ENCODE measurements around the gene EHD2.
"Not testable (repeated sequence)": the region's sequence is repeated elsewhere in the genome, so short reads cannot be mapped to it uniquely, and the experiment has no call there.

The EHD2 gene

DNA sequence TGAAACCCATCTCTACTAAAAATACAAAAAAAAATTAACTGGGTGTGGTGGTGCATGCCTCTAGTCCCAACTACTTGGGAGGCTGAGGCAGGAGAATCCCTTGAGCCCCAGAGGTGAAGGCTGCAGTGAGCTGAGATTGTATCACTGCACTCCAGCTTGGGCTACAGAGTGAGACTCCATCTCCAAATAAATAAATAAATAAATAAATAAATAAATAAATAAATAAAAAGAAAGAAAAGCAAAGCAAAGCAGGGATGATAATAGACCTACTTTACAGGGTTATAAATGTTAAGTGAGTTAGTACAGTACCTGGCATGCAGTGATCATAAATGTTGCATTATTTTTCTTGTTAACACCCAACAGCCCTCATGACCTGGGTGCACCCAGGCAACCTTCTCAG is 1.6 kb downstream of the EHD2 start:
- not testable (repeated sequence) for DNase-seq (ENCODE audit: low read depth)

DNA sequence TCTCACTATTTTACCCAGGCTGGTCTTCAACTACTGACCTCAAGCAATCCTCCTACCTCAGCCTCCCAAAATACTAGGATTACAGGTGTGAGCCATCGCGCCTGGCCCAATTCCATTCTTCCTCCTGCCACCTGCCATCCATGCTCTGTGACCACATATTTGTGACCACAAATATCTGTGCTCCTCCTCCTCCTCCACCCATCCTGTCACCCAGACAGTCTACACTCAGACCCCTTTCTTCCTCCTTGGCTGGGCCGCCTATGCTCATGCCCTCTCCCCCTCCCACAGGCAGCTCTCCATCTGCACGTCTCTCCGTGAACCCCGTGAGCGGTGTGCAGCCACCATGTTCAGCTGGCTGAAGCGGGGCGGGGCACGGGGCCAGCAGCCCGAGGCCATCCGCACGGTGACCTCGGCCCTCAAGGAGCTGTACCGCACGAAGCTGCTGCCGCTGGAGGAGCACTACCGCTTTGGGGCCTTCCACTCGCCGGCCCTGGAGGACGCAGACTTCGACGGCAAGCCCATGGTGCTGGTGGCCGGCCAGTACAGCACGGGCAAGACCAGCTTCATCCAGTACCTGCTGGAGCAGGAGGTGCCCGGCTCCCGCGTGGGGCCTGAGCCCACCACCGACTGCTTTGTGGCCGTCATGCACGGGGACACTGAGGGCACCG is 3.2 kb downstream of the EHD2 start:
- no peak for DNase-seq (ENCODE audit: low read depth)

DNA sequence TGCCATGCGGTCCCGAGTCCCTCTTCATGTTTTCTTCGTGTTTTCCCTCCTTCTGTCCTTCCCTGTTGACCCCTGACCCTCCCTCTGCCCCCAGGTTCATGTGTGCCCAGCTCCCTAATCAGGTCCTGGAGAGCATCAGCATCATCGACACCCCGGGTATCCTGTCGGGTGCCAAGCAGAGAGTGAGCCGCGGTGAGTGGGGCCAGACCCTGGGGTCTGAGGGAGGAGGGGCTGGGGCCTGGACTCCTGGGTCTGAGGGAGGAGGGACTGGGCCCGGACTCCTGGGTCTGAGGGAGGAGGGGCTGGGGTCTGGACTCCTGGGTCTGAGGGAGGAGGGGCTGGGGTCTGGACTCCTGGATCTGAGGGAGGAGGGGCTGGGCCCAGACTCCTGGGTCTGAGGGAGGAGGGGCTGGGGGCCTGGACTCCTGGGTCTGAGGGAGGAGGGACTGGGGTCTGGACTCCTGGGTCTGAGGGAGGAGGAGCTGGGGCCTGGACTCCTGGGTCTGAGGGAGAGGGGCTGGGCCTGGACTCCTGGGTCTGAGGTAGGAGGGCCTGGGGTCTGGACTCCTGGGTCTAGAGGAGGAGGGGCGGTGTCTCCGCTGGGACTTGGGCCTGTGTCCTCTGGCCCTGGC is 5.3 kb downstream of the EHD2 start:
- not testable (repeated sequence) for DNase-seq (ENCODE audit: low read depth)

DNA sequence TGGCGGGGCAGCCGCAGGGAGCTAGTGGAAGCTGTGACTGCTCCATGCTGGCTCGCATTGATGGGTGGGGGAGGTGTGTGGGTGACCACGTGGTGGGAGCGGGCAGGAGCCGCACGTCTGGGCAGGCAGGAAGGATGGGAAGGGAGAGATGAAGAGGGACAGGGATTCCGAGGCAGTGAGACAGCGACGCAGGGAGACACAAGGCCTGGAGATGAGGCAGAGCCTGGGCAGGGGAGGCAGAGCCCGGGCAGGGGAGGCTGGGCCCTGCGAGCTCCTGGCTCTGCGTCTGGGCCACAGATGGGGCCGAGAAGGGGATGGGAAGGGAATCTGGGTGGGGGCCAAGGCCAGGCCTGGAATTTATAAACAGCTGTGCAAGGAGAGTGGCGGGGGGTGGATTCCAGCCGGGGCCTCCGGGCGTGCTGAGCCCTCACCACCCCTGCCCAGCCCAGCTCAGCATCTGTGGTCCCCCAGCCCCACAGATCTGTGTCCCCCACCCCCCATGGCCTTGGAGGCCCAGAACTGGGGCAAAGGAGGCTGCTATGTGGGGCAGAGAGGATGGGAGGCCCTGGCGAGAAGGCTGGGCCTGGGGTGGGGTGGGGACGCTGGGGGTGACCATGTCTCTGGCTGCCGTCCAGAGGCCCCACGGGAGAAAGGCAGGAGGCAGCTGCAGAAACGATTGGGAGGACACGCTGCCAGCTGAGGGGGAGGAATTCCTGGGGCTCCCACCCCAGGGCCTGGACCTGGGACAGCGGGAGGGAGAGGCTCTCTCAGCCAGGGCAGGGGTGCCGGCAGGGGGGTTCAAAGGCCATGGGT is 6.0 kb downstream of the EHD2 start:
- DNase-seq (ENCODE audit: low read depth), result peak; percentile 95

DNA sequence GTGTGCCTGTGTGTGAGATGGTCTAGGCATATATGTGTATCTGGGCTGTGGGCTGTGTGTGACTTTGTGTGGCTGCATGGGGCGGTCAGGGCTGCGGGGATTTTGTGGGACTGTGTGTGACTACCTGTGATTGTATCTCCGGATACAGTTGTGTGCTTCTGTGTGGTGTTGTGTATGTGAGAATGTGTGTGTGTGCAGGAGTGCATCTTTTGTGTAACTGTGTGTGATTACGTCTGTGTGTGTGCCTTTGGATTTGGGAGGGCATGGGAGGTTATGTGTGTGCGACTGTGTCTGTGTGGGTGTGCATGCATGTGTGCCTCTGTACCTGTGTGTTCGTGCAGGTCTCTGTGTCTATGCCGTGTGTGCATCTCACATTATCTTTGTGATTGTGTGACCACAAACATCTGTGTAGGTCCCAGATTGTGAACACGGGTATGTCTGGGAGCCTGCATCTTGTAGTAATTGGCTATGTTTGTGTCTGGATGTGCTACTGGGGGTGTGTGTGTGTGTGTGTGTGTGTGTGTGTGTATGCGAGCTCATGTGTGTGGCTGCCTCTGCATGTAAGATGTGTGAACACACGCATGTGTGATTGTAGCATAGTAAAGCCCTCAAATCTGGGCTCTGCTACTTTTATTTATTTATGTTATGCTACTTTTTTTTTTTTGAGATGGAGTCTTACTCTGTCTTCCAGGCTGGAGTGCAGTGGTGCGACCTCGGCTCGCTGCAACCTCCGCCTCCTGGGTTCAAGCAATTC is 7.6 kb downstream of the EHD2 start:
- DNase-seq (ENCODE audit: low read depth), result peak; percentile 26

DNA sequence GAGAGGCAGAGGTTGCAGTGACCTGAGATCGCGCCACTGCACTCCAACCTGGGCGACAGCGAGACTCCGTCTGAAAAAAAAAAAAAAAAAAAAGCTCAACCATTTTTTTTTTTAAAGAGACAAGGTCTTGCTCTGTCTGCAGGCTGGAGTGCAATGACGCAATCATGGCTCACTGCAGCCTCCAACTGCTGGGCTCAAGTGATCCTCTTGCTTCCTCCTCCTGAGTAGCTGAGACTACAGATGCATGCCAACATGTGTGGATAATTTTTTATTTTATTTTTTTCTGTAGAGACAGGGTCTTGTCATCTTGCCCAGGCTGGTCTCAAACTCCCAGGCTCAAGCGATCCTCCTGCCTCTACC is 10.3 kb downstream of the EHD2 start:
- DNase-seq (ENCODE audit: low read depth), result peak; percentile 93

DNA sequence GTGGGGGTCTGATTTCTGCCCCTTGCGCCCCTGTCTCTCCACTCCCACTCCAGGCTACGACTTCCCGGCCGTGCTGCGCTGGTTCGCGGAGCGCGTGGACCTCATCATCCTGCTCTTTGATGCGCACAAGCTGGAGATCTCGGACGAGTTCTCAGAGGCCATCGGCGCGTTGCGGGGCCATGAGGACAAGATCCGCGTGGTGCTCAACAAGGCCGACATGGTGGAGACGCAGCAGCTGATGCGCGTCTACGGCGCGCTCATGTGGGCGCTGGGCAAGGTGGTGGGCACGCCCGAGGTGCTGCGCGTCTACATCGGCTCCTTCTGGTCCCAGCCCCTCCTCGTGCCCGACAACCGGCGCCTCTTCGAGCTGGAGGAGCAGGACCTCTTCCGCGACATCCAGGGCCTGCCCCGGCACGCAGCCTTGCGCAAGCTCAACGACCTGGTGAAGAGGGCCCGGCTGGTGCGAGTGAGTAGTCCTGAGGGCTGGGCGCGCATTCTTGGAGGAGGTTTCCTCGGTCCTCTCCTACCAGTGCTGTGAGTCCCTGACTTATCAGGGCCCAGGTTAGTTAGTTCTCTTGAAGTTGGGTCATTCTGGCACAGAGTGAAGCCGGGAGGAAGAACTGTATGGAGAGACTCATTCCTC is 12.7 kb downstream of the EHD2 start:
- no peak for DNase-seq (ENCODE audit: low read depth)

DNA sequence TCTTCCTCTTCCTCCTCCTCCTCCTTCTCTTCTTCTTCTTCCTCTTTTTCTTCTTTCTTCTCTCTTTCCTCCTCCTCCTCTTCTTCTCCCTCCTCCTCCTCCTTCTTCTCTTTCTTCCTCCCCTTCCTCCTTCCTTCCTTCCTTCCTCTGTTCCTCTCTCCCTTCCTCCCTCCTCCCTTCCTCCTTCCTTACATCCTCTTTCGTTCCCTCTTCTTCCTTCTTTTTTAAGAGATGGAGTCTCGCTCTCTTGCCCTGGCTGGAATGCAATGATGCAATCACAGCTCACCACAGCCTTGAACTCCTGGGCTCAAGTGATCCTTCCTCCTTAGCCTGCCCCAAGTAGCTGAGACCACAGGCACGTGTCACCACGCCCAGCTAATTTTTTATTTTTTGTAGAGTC is 13.2 kb downstream of the EHD2 start:
- DNase-seq (ENCODE audit: low read depth), result peak; percentile 80

DNA sequence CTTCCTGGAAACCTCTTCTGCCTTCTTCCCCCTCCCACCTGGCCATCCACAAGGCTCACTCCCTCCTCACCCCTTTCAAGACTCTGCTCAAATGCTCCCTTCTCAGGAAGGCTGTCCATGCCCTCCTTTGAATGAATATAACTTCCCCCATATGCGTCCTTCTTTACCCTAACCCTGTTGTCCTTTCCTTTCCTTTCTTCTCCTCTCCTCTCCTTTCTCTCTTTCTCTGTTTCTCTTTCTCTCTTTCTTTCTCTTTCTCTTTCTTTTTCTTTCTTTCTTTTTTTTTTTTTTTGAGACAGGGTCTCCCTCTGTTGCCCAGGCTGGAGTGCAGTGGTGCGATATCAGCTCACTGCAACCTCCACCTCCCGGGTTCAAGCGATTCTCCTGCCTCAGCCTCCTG is 15.1 kb downstream of the EHD2 start:
- DNase-seq (ENCODE audit: low read depth), result not testable (repeated sequence)

DNA sequence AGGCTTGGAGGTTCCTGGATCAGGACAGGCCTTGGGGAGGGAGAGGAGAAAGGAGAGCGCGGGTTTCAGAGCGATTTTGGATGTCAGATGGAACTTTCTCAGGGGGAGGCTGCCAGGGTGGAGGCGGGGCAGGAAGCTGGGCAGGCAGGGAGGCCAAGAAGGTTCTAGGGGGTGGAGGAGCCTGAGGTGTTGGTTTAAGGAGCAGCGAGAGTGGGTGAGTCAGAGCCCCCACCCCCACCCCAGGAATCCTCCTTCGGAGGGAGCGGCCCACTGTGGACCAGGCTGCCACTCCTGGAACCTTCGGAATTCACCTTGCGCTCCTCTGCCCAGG is 16.2 kb downstream of the EHD2 start:
- peak; percentile 86 for DNase-seq (ENCODE audit: low read depth)

DNA sequence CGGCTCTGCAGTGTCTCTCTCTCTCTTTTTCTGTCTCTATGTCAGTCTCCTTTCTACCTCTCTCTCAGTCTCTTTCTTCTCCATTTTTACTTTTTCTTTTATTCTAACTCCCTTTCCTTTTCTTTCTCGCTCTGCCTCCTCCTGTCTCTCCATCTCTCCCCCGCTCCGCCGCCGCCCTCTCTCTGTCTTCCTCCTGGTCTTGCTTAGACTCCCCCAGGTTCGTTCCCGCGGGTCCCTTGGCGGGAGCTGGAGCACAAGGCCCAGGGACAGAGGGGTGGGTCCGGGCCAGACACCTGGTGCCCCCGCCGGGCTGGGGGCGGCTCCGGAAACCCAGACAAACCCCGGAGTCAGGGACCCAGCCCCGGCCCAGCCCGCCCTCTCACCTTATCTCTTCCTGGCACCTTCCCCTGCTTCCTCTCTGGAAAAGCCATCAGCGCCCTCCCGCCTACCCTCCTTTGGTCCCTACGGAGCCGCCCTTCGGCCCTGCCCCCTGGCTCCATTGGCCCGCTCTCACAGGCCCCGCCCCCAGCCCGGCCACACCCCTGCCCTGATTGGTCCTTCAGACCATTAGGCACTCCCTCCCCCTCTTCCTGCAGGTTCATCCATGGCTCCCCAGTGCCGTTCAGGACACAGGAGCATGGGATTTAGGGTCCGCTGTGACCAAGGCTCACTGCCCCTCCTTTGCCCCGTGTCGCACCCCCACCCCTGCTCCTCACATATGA is 16.7 kb downstream of the EHD2 start:
- DNase-seq (ENCODE audit: low read depth), result no peak

DNA sequence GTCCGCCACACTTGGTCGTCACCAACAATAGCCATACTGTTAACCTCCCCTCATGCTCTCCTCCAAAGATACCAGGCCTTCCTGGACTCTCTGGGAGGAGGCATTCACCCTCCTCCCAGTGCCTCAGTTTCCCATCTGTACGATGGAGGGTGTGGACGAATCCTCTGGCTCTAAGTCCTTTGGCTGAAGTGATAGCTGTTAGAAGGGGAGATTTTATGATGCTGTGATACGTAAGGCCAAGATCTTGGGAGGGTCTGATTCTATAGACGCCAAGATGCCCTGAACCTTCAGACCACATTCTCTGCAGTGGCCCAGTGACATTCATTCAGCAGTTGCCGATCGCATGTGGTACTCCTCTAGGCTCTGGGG is 17.3 kb downstream of the EHD2 start:
- no peak for DNase-seq (ENCODE audit: low read depth)

DNA sequence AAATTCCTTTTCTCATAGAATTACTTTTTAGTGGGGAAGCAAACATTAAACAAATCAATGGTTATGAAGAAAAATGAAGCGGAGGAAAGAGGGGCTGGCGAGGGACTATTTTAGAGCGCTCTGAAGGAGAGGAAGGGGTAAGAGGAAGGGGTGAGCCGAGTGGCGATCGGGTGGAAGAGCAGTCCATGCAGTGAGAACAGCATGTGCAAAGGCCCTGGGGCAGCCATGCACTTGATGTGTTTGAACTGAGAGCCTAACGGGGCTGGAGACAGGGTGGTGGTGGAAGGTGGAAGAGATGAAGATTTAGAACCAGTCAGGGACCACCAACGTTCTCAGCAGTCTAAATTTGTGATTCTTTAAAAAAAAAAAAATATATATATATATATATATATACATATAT is 17.7 kb downstream of the EHD2 start:
- DNase-seq (ENCODE audit: low read depth), result no peak

DNA sequence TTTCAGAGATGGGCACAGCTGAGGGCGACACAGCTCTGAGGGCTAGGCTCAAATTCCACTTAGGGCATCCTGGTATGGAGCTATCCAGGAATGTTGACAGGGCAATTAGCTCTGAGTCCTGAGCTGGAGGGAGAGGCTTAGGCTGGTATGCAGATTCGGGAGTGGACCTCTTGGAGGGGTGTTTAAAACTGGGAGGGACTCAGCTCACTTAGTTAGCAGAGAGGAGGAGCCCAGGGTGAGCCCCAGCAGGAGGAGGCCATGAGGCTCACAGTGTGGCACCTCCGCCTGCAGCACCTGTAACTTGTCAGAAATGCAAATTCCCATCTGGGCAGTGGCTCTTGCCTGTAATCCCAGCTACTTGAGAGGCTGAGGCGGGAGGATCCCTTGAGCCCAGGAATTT is 21.9 kb downstream of the EHD2 start:
- DNase-seq (ENCODE audit: low read depth), result no peak

DNA sequence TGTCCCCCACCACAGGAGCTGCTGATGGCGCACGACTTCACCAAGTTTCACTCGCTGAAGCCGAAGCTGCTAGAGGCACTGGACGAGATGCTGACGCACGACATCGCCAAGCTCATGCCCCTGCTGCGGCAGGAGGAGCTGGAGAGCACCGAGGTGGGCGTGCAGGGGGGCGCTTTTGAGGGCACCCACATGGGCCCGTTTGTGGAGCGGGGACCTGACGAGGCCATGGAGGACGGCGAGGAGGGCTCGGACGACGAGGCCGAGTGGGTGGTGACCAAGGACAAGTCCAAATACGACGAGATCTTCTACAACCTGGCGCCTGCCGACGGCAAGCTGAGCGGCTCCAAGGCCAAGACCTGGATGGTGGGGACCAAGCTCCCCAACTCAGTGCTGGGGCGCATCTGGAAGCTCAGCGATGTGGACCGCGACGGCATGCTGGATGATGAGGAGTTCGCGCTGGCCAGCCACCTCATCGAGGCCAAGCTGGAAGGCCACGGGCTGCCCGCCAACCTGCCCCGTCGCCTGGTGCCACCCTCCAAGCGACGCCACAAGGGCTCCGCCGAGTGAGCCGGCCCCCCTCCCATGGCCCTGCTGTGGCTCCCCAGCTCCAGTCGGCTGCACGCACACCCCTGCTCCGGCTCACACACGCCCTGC is 27.8 kb downstream of the EHD2 start:
- DNase-seq (ENCODE audit: low read depth), result no peak

DNA sequence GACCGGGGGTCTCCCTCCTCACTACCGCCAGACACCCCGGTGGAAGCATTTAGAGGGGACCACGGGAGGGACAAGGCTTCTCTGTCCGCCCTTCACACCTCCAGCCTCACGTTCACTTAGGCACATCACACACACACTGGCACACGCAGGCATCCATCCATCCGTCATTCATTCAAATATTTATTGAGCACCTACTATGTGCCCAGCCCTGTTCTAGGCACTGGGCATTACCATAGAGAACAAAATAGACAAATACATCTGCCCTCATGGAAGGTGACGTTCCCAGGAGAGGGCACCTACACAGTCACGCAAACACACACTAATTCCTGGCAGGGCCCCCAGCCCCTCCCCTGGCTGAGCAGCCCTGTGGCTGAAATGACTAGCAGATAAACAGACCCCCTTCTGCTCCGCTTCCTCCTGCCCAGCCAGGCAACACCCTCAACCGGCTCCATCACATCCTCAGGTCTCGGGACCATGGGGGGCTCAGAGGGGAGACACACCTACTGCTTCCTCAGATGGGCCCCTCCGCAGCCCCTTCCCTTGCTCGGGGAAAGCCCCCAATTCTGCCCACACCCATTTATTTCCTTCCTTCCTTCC is 28.4 kb downstream of the EHD2 start:
- DNase-seq (ENCODE audit: low read depth), result no peak

DNA sequence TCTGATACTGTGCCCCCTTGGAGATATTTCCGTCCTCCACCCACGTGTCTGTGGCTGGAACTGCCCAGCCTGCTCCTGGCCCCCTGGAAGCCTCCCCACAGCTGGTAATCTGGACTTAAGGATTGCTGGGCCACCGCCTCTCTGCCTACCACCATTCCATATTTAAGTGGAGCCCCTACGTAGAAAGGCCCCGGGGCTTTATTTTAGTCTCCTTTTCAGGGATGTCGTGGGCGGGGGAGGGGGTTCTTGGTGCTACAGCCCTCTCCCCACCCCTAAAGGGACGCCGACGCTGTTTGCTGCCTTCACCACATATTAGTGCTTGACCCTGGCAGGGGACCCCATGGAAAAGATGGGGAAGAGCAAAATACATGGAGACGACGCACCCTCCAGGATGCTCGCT is 29.4 kb downstream of the EHD2 start:
- no peak for DNase-seq (ENCODE audit: low read depth)

DNA sequence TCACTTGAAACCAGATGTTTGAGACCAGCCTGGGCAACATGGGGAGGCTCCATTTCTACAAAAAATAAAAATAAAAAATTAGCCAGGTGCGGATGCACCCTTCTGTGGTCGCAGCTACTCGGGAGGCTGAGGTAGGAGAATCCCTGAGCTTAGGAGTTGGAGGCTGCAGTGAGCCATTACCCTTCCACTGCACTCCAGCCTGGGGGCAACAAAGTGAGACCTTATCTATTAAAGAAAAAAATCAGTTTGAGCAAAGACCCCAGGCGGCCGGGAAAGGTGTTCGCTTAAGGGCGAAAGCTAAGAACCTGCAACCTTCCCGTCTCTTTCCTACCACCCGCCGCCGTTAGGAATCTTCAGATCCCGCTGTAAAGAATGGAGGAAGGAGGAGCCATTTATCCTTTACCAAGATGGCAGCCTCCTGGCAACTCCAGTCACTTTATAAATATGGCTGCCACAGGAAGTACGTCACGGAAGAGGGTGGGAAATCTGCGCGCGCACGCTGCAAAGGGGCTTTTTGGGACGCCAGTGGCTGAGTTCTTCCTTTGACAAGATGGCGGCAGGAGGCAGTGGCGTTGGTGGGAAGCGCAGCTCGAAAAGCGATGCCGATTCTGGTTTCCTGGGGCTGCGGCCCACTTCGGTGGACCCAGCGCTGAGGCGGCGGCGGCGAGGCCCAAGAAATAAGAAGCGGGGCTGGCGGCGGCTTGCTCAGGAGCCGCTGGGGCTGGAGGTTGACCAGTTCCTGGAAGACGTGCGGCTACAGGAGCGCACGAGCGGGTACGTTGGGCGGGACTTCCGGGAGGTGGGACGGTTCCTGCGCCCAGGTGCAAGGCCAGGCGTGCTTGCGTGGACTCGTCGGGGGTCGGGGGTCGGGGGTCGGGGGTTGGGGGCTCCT is 32.0 kb downstream of the EHD2 start, which contains the start of gene NOP53:
TSS of gene NOP53 (plus strand) at position 537 of the 892 bp plus-strand sequence. CDS start at position 551, 14 bp downstream.
- DNase-seq (ENCODE audit: low read depth), result peak; percentile 95

DNA sequence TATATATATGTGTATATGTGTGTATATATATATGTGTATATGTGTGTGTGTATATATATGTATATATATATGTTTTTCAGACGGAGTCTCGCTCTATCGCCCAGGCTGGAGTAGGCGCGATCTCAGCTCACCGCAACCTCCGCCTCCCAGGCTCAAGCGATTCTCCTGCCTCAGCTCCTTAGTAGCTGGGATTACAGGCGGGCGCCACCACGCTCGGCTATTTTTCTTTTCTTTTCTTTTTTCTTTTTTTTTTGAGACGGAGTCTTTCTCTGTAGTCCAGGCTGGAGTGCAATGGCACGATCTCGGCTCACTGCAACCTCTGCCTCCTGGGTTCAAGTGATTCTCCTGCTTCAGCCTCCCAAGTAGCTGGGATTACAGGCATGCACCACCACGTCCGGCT is 32.9 kb downstream of the EHD2 start:
- not testable (repeated sequence) for DNase-seq (ENCODE audit: low read depth)

All from iris pigment epithelial cell (primary cell).